IMR-90 (cell line): Measurements from ENCODE around the gene ZNF609. TPM values are rescaled to one million over a fixed set of nuclear protein-coding genes. Genes with fewer than 3 reads are reported as not detected.

Experiments
- ATAC-seq: fragments of 200-7000 bp; cut with Tn5 transposase; 2 replicates; pipeline ENCODE4 v1.9.1; 2020; ENCODE audit warnings: low read depth, mild to moderate bottlenecking, moderate library complexity
- BruUV-seq: library from RNA; stranded (reverse); fragments of 400-500 nt; replicated peaks from 2 replicates; lab custom pipeline; 2021; lab: Mats Ljungman, UMichigan
- CTCF ChIA-PET: fragments of 300-600 bp; formaldehyde crosslinking; extraction: SDS; loops from one replicate; lab custom pipeline; 2021; ENCODE audit warnings: antibody characterized with exemption; lab: Yijun Ruan, JAX
- POLR2A ChIA-PET: fragments of 300-600 bp; sonication (Branson Sonifier 250); formaldehyde crosslinking; loops from one replicate; lab custom pipeline; 2022; ENCODE audit warnings: antibody characterized with exemption; ENCODE audit not compliant: unreplicated experiment; lab: Charles Lee
- DNase-seq: peaks from one replicate; pipeline ENCODE4 v3.0.0; 2013
- H2AFZ ChIP-seq: replicated peaks from 2 replicates; pipeline ENCODE3; 2013; ENCODE audit warnings: low read length, mild to moderate bottlenecking; ENCODE audit not compliant: poor library complexity
- H2AK5ac ChIP-seq: 2 replicates; pipeline ENCODE4 v1.6.1; 2013; ENCODE audit warnings: low read depth, low read length, inconsistent platforms
- H2AK9ac ChIP-seq: replicated peaks from 2 replicates; pipeline ENCODE3; 2013; ENCODE audit warnings: mild to moderate bottlenecking, low read depth, low read length, moderate library complexity; ENCODE audit not compliant: poor library complexity
- H2BK120ac ChIP-seq: 2 replicates; pipeline ENCODE4 v1.6.1; 2013; ENCODE audit warnings: low read depth, low read length, inconsistent platforms
- H2BK15ac ChIP-seq: 3 replicates; pipeline ENCODE4 v1.6.1; 2013; ENCODE audit warnings: low read depth, low read length, inconsistent platforms
- H2BK20ac ChIP-seq: 2 replicates; pipeline ENCODE4 v1.6.1; 2013; ENCODE audit warnings: low read depth, mild to moderate bottlenecking, inconsistent platforms, low read length, moderate library complexity
- H2BK5ac ChIP-seq: 2 replicates; pipeline ENCODE4 v1.6.1; 2013; ENCODE audit warnings: mild to moderate bottlenecking, low read depth, low read length, inconsistent platforms; ENCODE audit not compliant: poor library complexity, severe bottlenecking
- H3K14ac ChIP-seq: replicated peaks from 2 replicates; pipeline ENCODE4 v1.6.1; 2013; ENCODE audit warnings: low read depth, low read length, inconsistent platforms
- H3K18ac ChIP-seq: 2 replicates; pipeline ENCODE4 v1.6.1; 2013; ENCODE audit warnings: low read depth, low read length, control low read depth
- H3K23ac ChIP-seq: 2 replicates; pipeline ENCODE4 v1.6.1; 2013; ENCODE audit warnings: low read depth, low read length, inconsistent platforms
- H3K27ac ChIP-seq: 2 replicates; pipeline ENCODE4 v1.5.1; 2013; ENCODE audit warnings: mild to moderate bottlenecking, control low read depth, low read length; ENCODE audit not compliant: insufficient read depth
- H3K27me3 ChIP-seq: 2 replicates; pipeline ENCODE4 v1.6.1; 2013; ENCODE audit warnings: low read length; ENCODE audit not compliant: control insufficient read depth, insufficient read depth
- H3K36me3 ChIP-seq: 2 replicates; pipeline ENCODE4 v1.6.1; 2013; ENCODE audit warnings: low read length, mixed read lengths; ENCODE audit not compliant: control insufficient read depth, insufficient read depth
- H3K4ac ChIP-seq: 2 replicates; pipeline ENCODE4 v1.6.1; 2013; ENCODE audit warnings: low read depth, low read length, inconsistent platforms
- H3K4me1 ChIP-seq: 2 replicates; pipeline ENCODE4 v1.6.1; 2013; ENCODE audit warnings: low read length, mixed read lengths; ENCODE audit not compliant: control insufficient read depth, insufficient read depth
- H3K4me2 ChIP-seq: 2 replicates; pipeline ENCODE4 v1.6.1; 2013; ENCODE audit warnings: low read depth, mild to moderate bottlenecking, control low read depth, low read length, moderate library complexity
- H3K4me3 ChIP-seq: 2 replicates; pipeline ENCODE4 v1.5.1; 2013; ENCODE audit warnings: low read depth, mild to moderate bottlenecking, control low read depth, low read length, moderate library complexity; ENCODE audit not compliant: insufficient read depth
- H3K56ac ChIP-seq: 2 replicates; pipeline ENCODE4 v1.6.1; 2013; ENCODE audit warnings: low read length, inconsistent platforms; ENCODE audit not compliant: insufficient read depth; ENCODE audit errors: extremely low read depth
- H3K79me1 ChIP-seq, 2 experiments: 2 replicates each; pipeline ENCODE4 v1.6.1; 2013; ENCODE audit warnings: low read length in 2 of 2, inconsistent platforms in 1 of 2, low read depth in 1 of 2
- H3K9ac ChIP-seq: 2 replicates; pipeline ENCODE4 v1.6.1; 2013; ENCODE audit warnings: low read depth, low read length, control low read depth
- H3K9me1 ChIP-seq: 2 replicates; pipeline ENCODE4 v1.6.1; 2013; ENCODE audit warnings: low read length, inconsistent platforms; ENCODE audit not compliant: insufficient read depth
- H3K9me3 ChIP-seq: 2 replicates; pipeline ENCODE4 v1.6.1; 2013; ENCODE audit warnings: low read length; ENCODE audit not compliant: control insufficient read depth, insufficient read depth
- H4K20me1 ChIP-seq: 2 replicates; pipeline ENCODE4 v1.6.1; 2013; ENCODE audit warnings: low read length, inconsistent platforms; ENCODE audit not compliant: insufficient read depth
- H4K5ac ChIP-seq: 2 replicates; pipeline ENCODE4 v1.6.1; 2013; ENCODE audit warnings: mild to moderate bottlenecking, low read depth, low read length, control low read depth
- H4K8ac ChIP-seq, 2 experiments: 2 replicates each; pipeline ENCODE4 v1.6.1; 2013; ENCODE audit warnings: low read depth in 2 of 2, low read length in 2 of 2, control low read depth in 1 of 2, inconsistent platforms in 1 of 2
- H4K91ac ChIP-seq: 2 replicates; pipeline ENCODE4 v1.6.1; 2013; ENCODE audit warnings: low read depth, low read length, inconsistent platforms; ENCODE audit not compliant: insufficient read depth
- BHLHE40 ChIP-seq: fragments of 150-350 bp; IDR thresholded peaks from 2 replicates; pipeline ENCODE4 v1.6.1; 2016; ENCODE audit warnings: mild to moderate bottlenecking, low read depth, low read length
- CEBPB ChIP-seq: IDR thresholded peaks from 2 replicates; pipeline ENCODE4 v1.6.1; 2012; ENCODE audit warnings: low read depth, low read length, improper control_type of control experiment
- CHD1 ChIP-seq: IDR thresholded peaks from 2 replicates; pipeline ENCODE4 v1.6.1; 2012; ENCODE audit warnings: low read depth, low read length, improper control_type of control experiment
- FOS ChIP-seq: fragments of 150-350 bp; IDR thresholded peaks from 2 replicates; pipeline ENCODE4 v1.6.1; 2016; ENCODE audit warnings: low read depth, low read length
- MAFK ChIP-seq: IDR thresholded peaks from 2 replicates; pipeline ENCODE4 v1.6.1; 2012; ENCODE audit warnings: low read depth, low read length, improper control_type of control experiment
- MAZ ChIP-seq: IDR thresholded peaks from 2 replicates; pipeline ENCODE4 v1.6.1; 2012; ENCODE audit warnings: low read depth, mild to moderate bottlenecking, low read length, improper control_type of control experiment, moderate library complexity, borderline replicate concordance
- MXI1 ChIP-seq: IDR thresholded peaks from 2 replicates; pipeline ENCODE4 v1.6.1; 2012; ENCODE audit warnings: low read depth, mild to moderate bottlenecking, low read length, moderate library complexity, borderline replicate concordance
- NFE2L2 ChIP-seq: fragments of 150-350 bp; IDR thresholded peaks from 2 replicates; pipeline ENCODE4 v1.6.1; 2016; ENCODE audit warnings: low read depth, mild to moderate bottlenecking, low read length
- POLR2A ChIP-seq: IDR thresholded peaks from 2 replicates; pipeline ENCODE4 v1.6.1; 2012; ENCODE audit warnings: mild to moderate bottlenecking, low read depth, low read length
- RAD21 ChIP-seq: IDR thresholded peaks from 2 replicates; pipeline ENCODE4 v1.6.1; 2012; ENCODE audit warnings: low read length, improper control_type of control experiment
- RCOR1 ChIP-seq: IDR thresholded peaks from 2 replicates; pipeline ENCODE4 v1.6.1; 2012; ENCODE audit warnings: mild to moderate bottlenecking, low read length, improper control_type of control experiment; ENCODE audit not compliant: insufficient replicate concordance
- RFX5 ChIP-seq: IDR thresholded peaks from 2 replicates; pipeline ENCODE4 v1.8.0; 2012; ENCODE audit warnings: low read depth, mild to moderate bottlenecking, low read length, moderate library complexity
- SMC3 ChIP-seq: fragments of 150-350 bp; IDR thresholded peaks from 2 replicates; pipeline ENCODE4 v1.6.1; 2016; ENCODE audit warnings: low read depth, mild to moderate bottlenecking, antibody characterized with exemption, low read length, moderate library complexity
- WGBS, 2 experiments: methylation state at CpG; one replicate each; pipeline versions ENCODE4 v1.1.5 to v1.1.7; 2013; ENCODE audit warnings: missing lambda C conversion rate in 2 of 2; ENCODE audit not compliant: insufficient read length in 1 of 2; ENCODE audit errors: extremely low coverage in 2 of 2; 5-methylcytosine and 5-hydroxymethylcytosine counted together
- dilution Hi-C: fragments of 300-500 bp; cut with HindIII; formaldehyde crosslinking; loops from one replicate; pipeline ENCODE4 v1.14.3; 2018; ENCODE audit warnings: low sequenced_read_pairs; ENCODE audit not compliant: unreplicated experiment
- in situ Hi-C: fragments of 300-500 bp; cut with MboI; formaldehyde crosslinking; loops from 3 replicates; pipeline ENCODE4 v1.14.3; 2019; ENCODE audit warnings: low sequenced_read_pairs, inconsistent platforms, mixed read lengths
- intact Hi-C: fragments of 100-400 bp; cut with micrococcal nuclease; formaldehyde crosslinking; loops from 2 replicates; pipeline ENCODE4 v1.10.0; 2022
- polyA plus RNA-seq, 3 experiments: library from polyadenylated mRNA; depleted of rRNA; stranded (reverse); fragments of >200 nt; gene quantifications; 2 replicates each; pipeline ENCODE4 v1.2.3, GENCODE V29; 2012; ENCODE audit warnings: low replicate concordance in 1 of 3
- total RNA-seq: library from RNA; depleted of rRNA; stranded (reverse); fragments of >200 nt; gene quantifications from 2 replicates; pipeline ENCODE4 v1.2.3, GENCODE V29; 2012
- TF ChIP-seq, protein P1 (sequence below): fragments of 150-350 bp; IDR thresholded peaks from 2 replicates; pipeline ENCODE4 v1.6.1; 2017; ENCODE audit warnings: mild to moderate bottlenecking, antibody characterized with exemption, low read length, low read depth
- TF ChIP-seq, protein P2 (sequence below): fragments of 150-350 bp; IDR thresholded peaks from 2 replicates; pipeline ENCODE4 v1.6.1; 2016; ENCODE audit warnings: low read depth, mild to moderate bottlenecking, low read length, moderate library complexity, borderline replicate concordance
- TF ChIP-seq, protein P3 (sequence below): conservative IDR thresholded peaks from 2 replicates; pipeline ENCODE4 v1.5.1; 2012; ENCODE audit warnings: mild to moderate bottlenecking, low read depth, low read length, improper control_type of control experiment

Gene ZNF609
- total and polyA plus RNA-seq, 2 of the 4 experiments (the other 2 are of a cell fraction) = 10.4 to 12.5 TPM

DNA sequence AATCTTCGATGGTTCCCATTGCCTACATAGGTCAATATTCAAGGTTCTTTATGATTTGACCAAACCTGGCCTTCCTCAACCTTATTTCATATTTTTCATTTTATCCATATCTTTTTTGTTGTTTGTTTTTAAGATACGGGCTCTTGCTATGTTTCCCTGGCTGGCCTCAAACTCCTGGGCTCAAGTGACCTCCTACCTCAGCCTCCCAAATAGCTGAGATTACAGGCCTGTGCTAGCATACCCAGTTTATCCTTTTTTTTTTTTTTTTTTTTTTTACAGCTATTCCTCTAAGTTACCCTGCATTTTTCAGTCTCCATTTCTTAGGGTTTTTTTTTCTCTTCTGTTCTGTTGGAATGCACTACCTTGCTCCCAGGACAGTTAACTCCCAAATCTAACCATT lies 14.5 kb downstream of the ZNF609 start:
- Histone ChIP-seq H3K27ac (no peak overlapping the region), H4K91ac (no peak overlapping the region), H2AK5ac (no peak overlapping the region), H3K9me3 (no peaks in the 10 kb centered on the region), H2BK5ac (no peak overlapping the region), H4K8ac (no peak overlapping the region), H3K79me1 (peaks cover 16 to 73% of the 10 kb centered on the region in 2 experiments), H3K18ac (no peak overlapping the region), H3K56ac (no peak overlapping the region), H3K14ac (no peak overlapping the region), H2AFZ (no peak overlapping the region), H3K4ac (no peak overlapping the region), H3K9ac (no peak overlapping the region), H2BK20ac (no peak overlapping the region), H3K4me2 (no peak overlapping the region), H2AK9ac (no peak overlapping the region), H3K4me1 (peaks cover 3% of the 10 kb centered on the region; the same call in 1 of the 2 replicates), H3K4me3 (no peak overlapping the region), H3K23ac (no peak overlapping the region), H2BK120ac (no peak overlapping the region), H3K36me3 (peaks cover 7% of the 10 kb centered on the region; the same call in 1 of the 2 replicates), H3K9me1 (peaks cover 10% of the 10 kb centered on the region), H2BK15ac (no peak overlapping the region), H3K27me3 (no peaks in the 10 kb centered on the region), H4K5ac (no peak overlapping the region), H4K20me1 (peaks cover 58% of the 10 kb centered on the region)
- POLR2A ChIA-PET = no interaction called here
- ATAC-seq (no peak), DNase-seq (no peak)
- no CpG with 5 or more reads among the region's 2 CpGs for WGBS, 2 experiments
- TF ChIP-seq FOS (no peak), MAFK (no peak), RFX5 (no peak), CHD1 (no peak), NFE2L2 (no peak), POLR2A (no peak), BHLHE40 (no peak), RCOR1 (no peak), MXI1 (no peak), CEBPB (no peak), SMC3 (no peak), RAD21 (no peak), MAZ (no peak)
- TF ChIP-seq, protein P1, sequence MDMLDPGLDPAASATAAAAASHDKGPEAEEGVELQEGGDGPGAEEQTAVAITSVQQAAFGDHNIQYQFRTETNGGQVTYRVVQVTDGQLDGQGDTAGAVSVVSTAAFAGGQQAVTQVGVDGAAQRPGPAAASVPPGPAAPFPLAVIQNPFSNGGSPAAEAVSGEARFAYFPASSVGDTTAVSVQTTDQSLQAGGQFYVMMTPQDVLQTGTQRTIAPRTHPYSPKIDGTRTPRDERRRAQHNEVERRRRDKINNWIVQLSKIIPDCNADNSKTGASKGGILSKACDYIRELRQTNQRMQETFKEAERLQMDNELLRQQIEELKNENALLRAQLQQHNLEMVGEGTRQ = no peak
- TF ChIP-seq, protein P2, sequence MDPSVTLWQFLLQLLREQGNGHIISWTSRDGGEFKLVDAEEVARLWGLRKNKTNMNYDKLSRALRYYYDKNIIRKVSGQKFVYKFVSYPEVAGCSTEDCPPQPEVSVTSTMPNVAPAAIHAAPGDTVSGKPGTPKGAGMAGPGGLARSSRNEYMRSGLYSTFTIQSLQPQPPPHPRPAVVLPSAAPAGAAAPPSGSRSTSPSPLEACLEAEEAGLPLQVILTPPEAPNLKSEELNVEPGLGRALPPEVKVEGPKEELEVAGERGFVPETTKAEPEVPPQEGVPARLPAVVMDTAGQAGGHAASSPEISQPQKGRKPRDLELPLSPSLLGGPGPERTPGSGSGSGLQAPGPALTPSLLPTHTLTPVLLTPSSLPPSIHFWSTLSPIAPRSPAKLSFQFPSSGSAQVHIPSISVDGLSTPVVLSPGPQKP = no peak
- TF ChIP-seq, protein P3, sequence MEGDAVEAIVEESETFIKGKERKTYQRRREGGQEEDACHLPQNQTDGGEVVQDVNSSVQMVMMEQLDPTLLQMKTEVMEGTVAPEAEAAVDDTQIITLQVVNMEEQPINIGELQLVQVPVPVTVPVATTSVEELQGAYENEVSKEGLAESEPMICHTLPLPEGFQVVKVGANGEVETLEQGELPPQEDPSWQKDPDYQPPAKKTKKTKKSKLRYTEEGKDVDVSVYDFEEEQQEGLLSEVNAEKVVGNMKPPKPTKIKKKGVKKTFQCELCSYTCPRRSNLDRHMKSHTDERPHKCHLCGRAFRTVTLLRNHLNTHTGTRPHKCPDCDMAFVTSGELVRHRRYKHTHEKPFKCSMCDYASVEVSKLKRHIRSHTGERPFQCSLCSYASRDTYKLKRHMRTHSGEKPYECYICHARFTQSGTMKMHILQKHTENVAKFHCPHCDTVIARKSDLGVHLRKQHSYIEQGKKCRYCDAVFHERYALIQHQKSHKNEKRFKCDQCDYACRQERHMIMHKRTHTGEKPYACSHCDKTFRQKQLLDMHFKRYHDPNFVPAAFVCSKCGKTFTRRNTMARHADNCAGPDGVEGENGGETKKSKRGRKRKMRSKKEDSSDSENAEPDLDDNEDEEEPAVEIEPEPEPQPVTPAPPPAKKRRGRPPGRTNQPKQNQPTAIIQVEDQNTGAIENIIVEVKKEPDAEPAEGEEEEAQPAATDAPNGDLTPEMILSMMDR = no peak
- in situ Hi-C loops (no loop called here), intact Hi-C loops (no loop called here), dilution Hi-C loops (no loop called here)
- CTCF ChIA-PET = no interaction called here
- BruUV-seq = no TSS peak
